ENCODE measurements around the gene SLC9A1.
A peak's percentile ranks its signal among the peaks of the same experiment; 100 is the strongest.

SLC9A1 gene

GRCh38 chr1:27135541-27136235 is 19.2 kb downstream of the SLC9A1 start:
- Histone ChIP-seq H3K36me3 (ENCODE audit: control insufficient read depth in 1 of 2, insufficient read depth in 2 of 2, low read depth in 1 of 2, low read length in 2 of 2) (peaks cover 8 to 11% of the 10 kb centered on the region in 2 experiments), H3K23ac (ENCODE audit: low read length in 2 of 2) (no peak overlapping the region), H2BK15ac (ENCODE audit: low read depth, poor library complexity, severe bottlenecking) (no peak overlapping the region), H3K4me3 (ENCODE audit: insufficient read depth in 1 of 2, low read depth in 1 of 2, low read length in 2 of 2) (no peak overlapping the region), H3K27me3 (ENCODE audit: control insufficient read depth in 1 of 2, insufficient read depth in 1 of 2, low read length in 2 of 2) (no peaks in the 10 kb centered on the region), H3K4me1 (ENCODE audit: control insufficient read depth, insufficient read depth, low read depth, low read length) (peaks cover 23% of the 10 kb centered on the region), H2BK120ac (ENCODE audit: low read depth, low read length) (no peak overlapping the region), H2BK5ac (ENCODE audit: low read depth, low read length, poor library complexity, severe bottlenecking) (no peak overlapping the region), H2AFZ (ENCODE audit: low read depth, low read length) (no peak overlapping the region), H3K18ac (ENCODE audit: low read depth in 1 of 2, low read length in 2 of 2) (peak overlapping the region in 1 of 2 experiments; percentile 26), H4K91ac (ENCODE audit: low read length) (no peak overlapping the region), H3K27ac (ENCODE audit: low read length, poor library complexity, severe bottlenecking) (no peak overlapping the region), H2AK5ac (ENCODE audit: low read length, severe bottlenecking) (no peak overlapping the region), H4K8ac (ENCODE audit: low read length) (no peak overlapping the region), H3K4ac (ENCODE audit: low read depth in 1 of 2, low read length in 2 of 2) (peak overlapping the region in 1 of 2 experiments; percentile 6), H3K9ac (ENCODE audit: low read length) (peak overlapping the region; percentile 1), H3K9me3 (ENCODE audit: control insufficient read depth, low read length) (no peaks in the 10 kb centered on the region), H2BK12ac (ENCODE audit: low read length in 2 of 2) (no peak overlapping the region), H3K4me2 (ENCODE audit: low read length, poor library complexity, severe bottlenecking) (no peak overlapping the region), H3K14ac (ENCODE audit: low read length in 2 of 2) (no peak overlapping the region), H3K79me1 (replicated peaks; ENCODE audit: low read length, poor library complexity, severe bottlenecking) (peaks cover 45% of the 10 kb centered on the region)
- DNase-seq, result no peak
- 83% methylated on average over 5 of the region's 5 CpGs for WGBS

GRCh38 chr1:27133991-27134390 is 20.9 kb downstream of the SLC9A1 start:
- Histone ChIP-seq H3K4me1 (ENCODE audit: control insufficient read depth, insufficient read depth, low read depth, low read length) (peaks cover 21% of the 10 kb centered on the region), H2BK5ac (ENCODE audit: low read depth, low read length, poor library complexity, severe bottlenecking) (no peak overlapping the region), H3K9me3 (ENCODE audit: control insufficient read depth, low read length) (no peaks in the 10 kb centered on the region), H2AK5ac (ENCODE audit: low read length, severe bottlenecking) (no peak overlapping the region), H4K8ac (ENCODE audit: low read length) (no peak overlapping the region), H2BK12ac (ENCODE audit: low read length in 2 of 2) (no peak overlapping the region), H3K36me3 (ENCODE audit: control insufficient read depth in 1 of 2, insufficient read depth in 2 of 2, low read depth in 1 of 2, low read length in 2 of 2) (peaks cover 8 to 11% of the 10 kb centered on the region in 2 experiments), H2BK15ac (ENCODE audit: low read depth, poor library complexity, severe bottlenecking) (no peak overlapping the region), H3K23ac (ENCODE audit: low read length in 2 of 2) (no peak overlapping the region), H2BK120ac (ENCODE audit: low read depth, low read length) (no peak overlapping the region), H2AFZ (ENCODE audit: low read depth, low read length) (no peak overlapping the region), H3K4me3 (ENCODE audit: insufficient read depth in 1 of 2, low read depth in 1 of 2, low read length in 2 of 2) (no peak overlapping the region), H3K4me2 (ENCODE audit: low read length, poor library complexity, severe bottlenecking) (no peak overlapping the region), H3K14ac (ENCODE audit: low read length in 2 of 2) (no peak overlapping the region), H3K9ac (ENCODE audit: low read length) (no peak overlapping the region), H3K79me1 (replicated peaks; ENCODE audit: low read length, poor library complexity, severe bottlenecking) (peaks cover 45% of the 10 kb centered on the region), H3K4ac (ENCODE audit: low read depth in 1 of 2, low read length in 2 of 2) (no peak overlapping the region), H3K27me3 (ENCODE audit: control insufficient read depth in 1 of 2, insufficient read depth in 1 of 2, low read length in 2 of 2) (no peaks in the 10 kb centered on the region), H3K18ac (ENCODE audit: low read depth in 1 of 2, low read length in 2 of 2) (no peak overlapping the region), H3K27ac (ENCODE audit: low read length, poor library complexity, severe bottlenecking) (no peak overlapping the region), H4K91ac (ENCODE audit: low read length) (no peak overlapping the region)
- 97% methylated on average over 6 of the region's 6 CpGs for WGBS
- no peak for DNase-seq

- Histone ChIP-seq H3K9me3 (ENCODE audit: control insufficient read depth, low read length) (no peaks in the 10 kb centered on the region), H2BK5ac (ENCODE audit: low read depth, low read length, poor library complexity, severe bottlenecking) (no peak overlapping the region), H3K9ac (ENCODE audit: low read length) (no peak overlapping the region), H3K4ac (ENCODE audit: low read depth in 1 of 2, low read length in 2 of 2) (no peak overlapping the region), H3K27me3 (ENCODE audit: control insufficient read depth in 1 of 2, insufficient read depth in 1 of 2, low read length in 2 of 2) (no peaks in the 10 kb centered on the region), H4K8ac (ENCODE audit: low read length) (no peak overlapping the region), H3K4me3 (ENCODE audit: insufficient read depth in 1 of 2, low read depth in 1 of 2, low read length in 2 of 2) (no peak overlapping the region), H2BK12ac (ENCODE audit: low read length in 2 of 2) (no peak overlapping the region), H4K91ac (ENCODE audit: low read length) (no peak overlapping the region), H3K14ac (ENCODE audit: low read length in 2 of 2) (no peak overlapping the region), H2BK15ac (ENCODE audit: low read depth, poor library complexity, severe bottlenecking) (no peak overlapping the region), H3K18ac (ENCODE audit: low read depth in 1 of 2, low read length in 2 of 2) (no peak overlapping the region), H3K4me1 (ENCODE audit: control insufficient read depth, insufficient read depth, low read depth, low read length) (peaks cover 21% of the 10 kb centered on the region), H3K79me1 (replicated peaks; ENCODE audit: low read length, poor library complexity, severe bottlenecking) (peaks cover 38% of the 10 kb centered on the region), H3K27ac (ENCODE audit: low read length, poor library complexity, severe bottlenecking) (no peak overlapping the region), H2BK120ac (ENCODE audit: low read depth, low read length) (no peak overlapping the region), H3K4me2 (ENCODE audit: low read length, poor library complexity, severe bottlenecking) (no peak overlapping the region), H2AFZ (ENCODE audit: low read depth, low read length) (no peak overlapping the region), H2AK5ac (ENCODE audit: low read length, severe bottlenecking) (peak overlapping the region; percentile 27), H3K36me3 (ENCODE audit: control insufficient read depth in 1 of 2, insufficient read depth in 2 of 2, low read depth in 1 of 2, low read length in 2 of 2) (peaks cover 7 to 9% of the 10 kb centered on the region in 2 experiments), H3K23ac (ENCODE audit: low read length in 2 of 2) (no peak overlapping the region)
- WGBS, result 88% methylated on average over 5 of the region's 5 CpGs
- no peak for DNase-seq
Measured at GRCh38 chr1:27133158-27133557, 21.8 kb downstream of the SLC9A1 start.

GRCh38 chr1:27132624-27133023 is 22.3 kb downstream of the SLC9A1 start:
- no peak overlapping the region for H3K9ac ChIP-seq (ENCODE audit: low read length)

More at GRCh38 chr1:27132624-27133023, 22.3 kb downstream of the SLC9A1 start:
- Histone ChIP-seq H3K4ac (ENCODE audit: low read depth in 1 of 2, low read length in 2 of 2) (no peak overlapping the region), H3K14ac (ENCODE audit: low read length in 2 of 2) (no peak overlapping the region), H2BK12ac (ENCODE audit: low read length in 2 of 2) (no peak overlapping the region), H3K4me2 (ENCODE audit: low read length, poor library complexity, severe bottlenecking) (no peak overlapping the region), H3K36me3 (ENCODE audit: control insufficient read depth in 1 of 2, insufficient read depth in 2 of 2, low read depth in 1 of 2, low read length in 2 of 2) (peaks cover 2 to 15% of the 10 kb centered on the region in 2 experiments), H3K27me3 (ENCODE audit: control insufficient read depth in 1 of 2, insufficient read depth in 1 of 2, low read length in 2 of 2) (no peaks in the 10 kb centered on the region), H2BK15ac (ENCODE audit: low read depth, poor library complexity, severe bottlenecking) (no peak overlapping the region), H4K91ac (ENCODE audit: low read length) (no peak overlapping the region), H2AK5ac (ENCODE audit: low read length, severe bottlenecking) (no peak overlapping the region), H3K27ac (ENCODE audit: low read length, poor library complexity, severe bottlenecking) (no peak overlapping the region), H3K4me3 (ENCODE audit: insufficient read depth in 1 of 2, low read depth in 1 of 2, low read length in 2 of 2) (no peak overlapping the region), H3K4me1 (ENCODE audit: control insufficient read depth, insufficient read depth, low read depth, low read length) (peaks cover 16% of the 10 kb centered on the region), H3K9me3 (ENCODE audit: control insufficient read depth, low read length) (no peaks in the 10 kb centered on the region), H4K8ac (ENCODE audit: low read length) (no peak overlapping the region), H2BK120ac (ENCODE audit: low read depth, low read length) (no peak overlapping the region), H3K79me1 (replicated peaks; ENCODE audit: low read length, poor library complexity, severe bottlenecking) (peaks cover 35% of the 10 kb centered on the region), H3K18ac (ENCODE audit: low read depth in 1 of 2, low read length in 2 of 2) (no peak overlapping the region), H2BK5ac (ENCODE audit: low read depth, low read length, poor library complexity, severe bottlenecking) (no peak overlapping the region), H2AFZ (ENCODE audit: low read depth, low read length) (no peak overlapping the region), H3K23ac (ENCODE audit: low read length in 2 of 2) (peak overlapping the region in 1 of 2 experiments; percentile 50)
- 96% methylated on average over 7 of the region's 7 CpGs for WGBS
- no peak for DNase-seq

Data from mesenchymal stem cell (in vitro differentiated cells and primary cell).